Duodenal mucosa (tissue), 2 donors: Measurements from ENCODE around the gene BTBD9.
A peak's percentile ranks its signal among the peaks of the same experiment; 100 is the strongest.

Experiments used
- H3K27ac ChIP-seq: one replicate; pipeline ENCODE4 v1.7.0; 2013; ENCODE audit warnings: low read depth, low read length
- H3K27me3 ChIP-seq, 2 donors: one replicate each; pipeline ENCODE4 v1.7.0; 2013; ENCODE audit warnings: low read length in 2 of 2, control low read depth in 1 of 2; ENCODE audit not compliant: insufficient read depth in 2 of 2, control insufficient read depth in 1 of 2
- H3K36me3 ChIP-seq, 2 donors: one replicate each; pipeline ENCODE4 v1.7.0; 2013; ENCODE audit warnings: low read length in 2 of 2, control low read depth in 1 of 2; ENCODE audit not compliant: insufficient read depth in 2 of 2, control insufficient read depth in 1 of 2
- H3K4me1 ChIP-seq, 2 donors: one replicate each; pipeline ENCODE4 v1.7.0; 2013; ENCODE audit warnings: low read length in 2 of 2, control low read depth in 1 of 2; ENCODE audit not compliant: insufficient read depth in 2 of 2, control insufficient read depth in 1 of 2
- H3K4me3 ChIP-seq, 2 donors: one replicate each; pipeline ENCODE4 v1.7.0; 2013; ENCODE audit warnings: low read length in 2 of 2, low read depth in 1 of 2
- H3K9ac ChIP-seq, 2 donors: one replicate each; pipeline ENCODE4 v1.7.0; 2013; ENCODE audit warnings: low read length in 2 of 2, low read depth in 1 of 2
- H3K9me3 ChIP-seq, 2 donors: one replicate each; pipeline ENCODE4 v1.7.0; 2013; ENCODE audit warnings: low read length in 2 of 2, control low read depth in 1 of 2; ENCODE audit not compliant: control insufficient read depth in 1 of 2

The BTBD9 gene

DNA sequence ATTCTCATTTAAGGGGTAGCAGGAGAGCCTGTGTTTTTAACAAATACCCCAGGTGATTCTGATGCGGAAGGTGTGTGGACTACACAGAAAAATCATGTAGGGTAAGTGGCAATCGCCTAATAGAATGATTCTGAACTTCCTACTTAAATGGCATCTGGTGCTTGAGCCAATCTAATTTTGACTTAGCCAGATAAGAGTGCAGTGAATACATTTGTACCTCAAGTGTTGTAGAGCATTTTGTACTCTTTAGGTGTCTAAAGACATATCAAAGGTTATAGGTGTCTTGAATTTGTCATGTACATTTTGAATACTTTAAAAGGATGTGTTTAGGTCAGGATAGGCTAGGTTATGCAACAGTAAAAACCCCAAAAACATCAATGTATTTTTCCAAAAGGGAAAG is 10.0 kb upstream of the BTBD9 start:
- no peaks in the 10 kb centered on the region for H3K9me3 ChIP-seq
- H3K4me3 ChIP-seq: no peak overlapping the region
- no peaks in the 10 kb centered on the region for H3K4me1 ChIP-seq
- no peaks in the 10 kb centered on the region for H3K27me3 ChIP-seq
- no peak overlapping the region for H3K9ac ChIP-seq
- no peaks in the 10 kb centered on the region for H3K36me3 ChIP-seq
- H3K27ac ChIP-seq: no peak overlapping the region

DNA sequence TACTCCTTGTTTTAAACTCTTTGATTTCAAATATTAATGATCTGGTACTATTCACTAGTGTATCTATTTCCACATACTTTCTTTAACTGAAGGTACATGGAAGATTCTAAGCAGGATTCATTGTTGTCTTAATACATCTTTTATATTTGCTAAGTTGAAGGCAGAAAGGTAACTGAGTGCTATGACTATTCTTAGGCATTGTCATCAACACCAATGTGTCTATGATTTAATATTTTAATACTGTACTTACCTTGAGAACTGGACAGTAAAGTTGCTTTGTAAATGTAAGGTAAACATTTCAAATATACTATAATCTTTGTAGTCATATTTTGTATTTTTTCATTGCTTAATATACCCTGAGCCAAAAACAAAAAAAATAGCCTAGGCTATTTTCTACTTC is 8.9 kb upstream of the BTBD9 start:
- Histone ChIP-seq H3K4me1 (no peaks in the 10 kb centered on the region), H3K9me3 (no peaks in the 10 kb centered on the region), H3K27me3 (no peaks in the 10 kb centered on the region), H3K4me3 (no peak overlapping the region), H3K36me3 (no peaks in the 10 kb centered on the region), H3K9ac (no peak overlapping the region), H3K27ac (no peak overlapping the region)

DNA sequence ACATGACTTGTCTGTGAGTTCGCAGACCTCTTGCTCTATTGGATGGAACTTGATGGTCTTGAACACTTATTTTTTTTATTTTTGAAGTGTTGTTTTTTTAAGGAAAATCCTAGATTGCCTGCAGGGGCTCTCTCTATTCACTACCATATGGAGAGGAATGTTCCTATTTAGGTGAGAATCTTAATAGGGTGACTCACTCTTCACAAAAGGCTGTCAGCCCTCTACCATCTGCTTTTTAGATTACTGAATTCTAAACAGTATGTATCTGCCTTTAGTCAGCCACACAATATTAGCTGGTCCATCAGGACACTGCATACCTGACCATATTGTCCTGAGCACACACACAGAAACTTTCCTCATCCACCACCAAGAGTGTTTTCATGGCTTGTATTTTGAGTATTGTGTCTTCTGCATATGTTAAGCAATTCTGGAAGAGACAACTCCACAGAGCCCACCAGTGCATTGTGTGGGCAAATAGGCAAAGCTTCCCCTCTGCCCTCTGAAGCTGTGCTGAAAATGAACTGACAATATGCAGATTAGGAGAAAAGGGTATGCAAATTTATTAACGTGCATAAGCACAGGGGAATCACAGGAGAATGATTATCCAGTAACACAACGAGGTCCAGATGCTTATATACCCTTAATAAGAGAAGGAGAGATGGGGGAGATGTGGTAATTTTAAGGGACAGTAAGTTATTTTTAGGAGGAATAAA is 6.6 kb upstream of the BTBD9 start:
- H3K4me3 ChIP-seq: no peak overlapping the region
- H3K27me3 ChIP-seq: no peaks in the 10 kb centered on the region
- no peak overlapping the region for H3K9ac ChIP-seq
- H3K27ac ChIP-seq: no peak overlapping the region
- no peaks in the 10 kb centered on the region for H3K36me3 ChIP-seq
- H3K9me3 ChIP-seq: no peaks in the 10 kb centered on the region
- H3K4me1 ChIP-seq: no peaks in the 10 kb centered on the region

DNA sequence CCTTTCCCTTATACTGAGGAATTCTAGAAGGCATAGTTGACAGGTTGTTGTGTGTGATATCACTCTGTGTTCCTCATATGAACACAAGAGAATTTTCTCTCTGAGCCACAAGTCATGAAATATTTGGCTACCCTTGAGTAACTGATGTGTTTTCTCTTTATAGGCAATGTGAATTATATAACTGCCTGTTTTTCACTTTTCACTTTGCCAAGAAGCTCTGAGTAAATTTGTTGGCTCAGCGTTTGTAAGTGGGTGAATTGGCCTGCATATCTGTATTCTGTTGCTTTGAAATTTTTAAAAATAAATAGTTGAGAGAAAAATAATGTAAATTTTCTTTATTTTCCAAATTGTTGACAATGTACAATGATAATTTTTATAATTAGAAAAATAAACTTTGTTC is 5.2 kb upstream of the BTBD9 start:
- Histone ChIP-seq H3K4me3 (no peak overlapping the region), H3K9ac (no peak overlapping the region), H3K4me1 (peaks cover 10% of the 10 kb centered on the region in 2 donors), H3K36me3 (no peaks in the 10 kb centered on the region), H3K27ac (no peak overlapping the region), H3K27me3 (no peaks in the 10 kb centered on the region), H3K9me3 (no peaks in the 10 kb centered on the region)

DNA sequence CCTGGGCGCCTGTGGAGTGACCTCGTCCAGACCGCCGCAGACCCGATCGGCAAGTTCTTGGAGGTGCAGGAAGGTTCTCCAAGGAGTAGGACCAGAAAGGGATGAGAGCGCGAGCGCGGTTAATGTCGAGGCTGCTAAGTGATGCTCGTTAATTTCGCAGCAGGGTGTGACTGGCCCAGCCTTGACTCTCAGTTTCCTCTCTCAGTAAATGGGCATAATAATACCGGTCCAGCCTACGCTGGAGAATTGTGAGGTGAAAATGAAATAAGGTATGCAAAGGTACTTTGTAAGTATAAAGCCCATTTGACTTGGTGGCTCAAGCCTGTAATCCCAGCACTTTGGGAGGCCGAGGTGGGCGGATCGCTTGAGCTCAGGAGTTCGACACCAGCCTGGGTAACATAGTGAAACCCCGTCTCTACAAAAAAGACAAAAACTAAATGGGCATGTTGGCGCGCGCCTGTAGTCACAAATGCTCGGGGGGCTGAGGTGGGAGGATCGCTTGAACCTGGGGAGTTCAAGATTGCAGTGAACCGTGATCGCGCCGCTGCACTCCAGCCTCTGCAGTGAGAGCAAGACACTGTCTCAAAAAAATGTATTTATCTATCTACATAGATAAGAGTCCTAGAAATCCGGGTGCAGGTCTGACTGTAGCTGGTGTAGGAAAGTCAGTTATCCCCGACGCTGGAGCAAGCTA is 634 bp upstream of the BTBD9 start:
- Histone ChIP-seq H3K4me3 (peak overlapping the region; percentile 98 to 99), H3K9me3 (no peaks in the 10 kb centered on the region), H3K36me3 (no peaks in the 10 kb centered on the region), H3K9ac (peak overlapping the region; percentile 86 to 89), H3K27ac (peak overlapping the region; percentile 89), H3K27me3 (no peaks in the 10 kb centered on the region), H3K4me1 (peaks cover 35 to 40% of the 10 kb centered on the region in 2 donors)

DNA sequence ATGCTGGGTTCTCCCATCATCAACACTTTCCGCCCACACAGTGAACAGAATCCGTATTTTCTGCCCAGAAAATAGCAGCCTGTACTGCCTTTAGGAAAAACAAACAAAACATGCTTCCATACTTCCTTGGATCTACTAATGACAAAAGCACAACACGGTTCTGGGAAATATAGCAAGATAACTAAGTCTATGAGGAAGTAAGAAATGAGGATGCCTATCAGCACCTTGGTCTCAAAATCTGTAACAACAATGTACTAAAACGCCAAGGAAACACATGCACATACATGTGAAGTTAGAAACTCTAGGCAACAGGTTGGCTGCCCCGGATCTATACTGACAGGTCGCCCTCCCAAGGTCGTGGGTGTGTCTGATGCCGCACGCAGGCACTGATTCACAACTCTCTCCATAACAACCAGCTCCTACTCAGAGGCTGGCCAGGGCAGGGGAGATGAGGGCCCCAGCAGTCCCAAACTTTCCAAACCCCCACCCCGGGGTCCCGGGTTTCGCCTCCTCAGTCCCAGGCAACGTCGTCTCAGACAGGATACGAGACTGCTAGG is 710 bp downstream of the BTBD9 start:
- Histone ChIP-seq H3K36me3 (no peaks in the 10 kb centered on the region), H3K4me1 (peaks cover 35 to 52% of the 10 kb centered on the region in 2 donors), H3K27ac (peak overlapping the region; percentile 89), H3K9me3 (no peaks in the 10 kb centered on the region), H3K4me3 (peak overlapping the region; percentile 98 to 99), H3K27me3 (no peaks in the 10 kb centered on the region), H3K9ac (peak overlapping the region; percentile 86 to 89)

DNA sequence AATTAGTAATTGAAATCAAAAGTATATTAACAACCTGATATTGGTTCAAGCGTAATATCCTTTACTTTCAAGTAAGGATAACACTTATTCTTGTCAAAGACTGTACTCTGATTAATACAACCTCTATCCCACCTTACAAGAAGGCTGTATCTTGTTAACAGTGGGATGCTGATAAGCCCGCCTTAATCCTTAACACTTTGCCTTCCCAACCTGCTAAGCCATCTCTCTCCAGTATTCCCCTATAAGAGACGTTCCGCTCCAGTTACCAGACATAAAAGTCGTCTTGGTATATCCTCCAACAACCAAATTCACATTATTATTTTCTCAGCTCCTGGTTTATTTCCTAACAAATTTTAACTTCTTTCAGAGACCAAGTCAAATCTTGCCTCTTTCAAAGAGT is 2.0 kb downstream of the BTBD9 start:
- Histone ChIP-seq H3K4me1 (peaks cover 35 to 59% of the 10 kb centered on the region in 2 donors), H3K36me3 (no peaks in the 10 kb centered on the region), H3K9me3 (no peaks in the 10 kb centered on the region), H3K27me3 (no peaks in the 10 kb centered on the region), H3K9ac (no peak overlapping the region), H3K4me3 (no peak overlapping the region), H3K27ac (no peak overlapping the region)

DNA sequence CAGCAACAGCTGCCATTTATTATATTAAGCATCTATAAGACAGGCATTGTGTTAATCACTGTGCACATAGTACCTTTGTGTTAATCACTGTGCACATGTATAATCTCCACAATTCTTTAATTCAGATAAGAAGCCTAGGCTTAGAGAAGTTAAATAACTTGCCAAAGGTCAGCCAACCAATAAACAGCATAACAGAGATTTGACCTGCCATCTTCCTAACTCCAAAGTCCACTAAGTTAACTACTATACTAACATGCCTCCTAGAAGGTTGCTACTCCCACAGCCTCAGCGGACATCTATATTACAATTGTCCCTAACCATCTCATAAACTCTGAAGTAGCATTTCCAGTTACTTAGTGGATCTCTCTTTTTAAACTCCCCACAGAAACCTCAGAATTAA is 3.7 kb downstream of the BTBD9 start:
- H3K4me1 ChIP-seq: peaks cover 35 to 57% of the 10 kb centered on the region in 2 donors
- no peak overlapping the region for H3K27ac ChIP-seq
- no peak overlapping the region for H3K9ac ChIP-seq
- no peaks in the 10 kb centered on the region for H3K36me3 ChIP-seq
- H3K4me3 ChIP-seq: no peak overlapping the region
- H3K27me3 ChIP-seq: no peaks in the 10 kb centered on the region
- no peaks in the 10 kb centered on the region for H3K9me3 ChIP-seq

DNA sequence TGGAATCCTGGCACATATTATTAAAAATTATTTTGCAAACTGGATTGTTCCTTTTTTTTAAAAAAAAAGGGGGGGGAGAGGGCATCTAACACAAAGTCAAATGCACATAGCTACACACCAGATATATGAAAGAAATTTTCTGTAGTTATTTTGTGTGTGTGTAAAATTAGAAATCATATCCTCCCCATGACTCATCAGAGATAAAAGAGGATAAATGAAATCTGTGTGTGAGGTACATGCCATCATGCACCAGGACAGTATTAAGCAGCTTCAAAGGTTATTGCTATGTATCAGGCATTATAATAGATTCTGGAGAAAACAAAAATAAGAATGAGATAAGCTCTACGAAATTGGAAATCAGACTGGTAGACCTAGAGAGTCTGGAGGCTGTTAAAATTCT is 5.2 kb downstream of the BTBD9 start:
- no peak overlapping the region for H3K27ac ChIP-seq
- no peaks in the 10 kb centered on the region for H3K9me3 ChIP-seq
- H3K9ac ChIP-seq: no peak overlapping the region
- H3K27me3 ChIP-seq: no peaks in the 10 kb centered on the region
- no peaks in the 10 kb centered on the region for H3K36me3 ChIP-seq
- no peak overlapping the region for H3K4me3 ChIP-seq
- H3K4me1 ChIP-seq: peaks cover 25 to 49% of the 10 kb centered on the region in 2 donors

DNA sequence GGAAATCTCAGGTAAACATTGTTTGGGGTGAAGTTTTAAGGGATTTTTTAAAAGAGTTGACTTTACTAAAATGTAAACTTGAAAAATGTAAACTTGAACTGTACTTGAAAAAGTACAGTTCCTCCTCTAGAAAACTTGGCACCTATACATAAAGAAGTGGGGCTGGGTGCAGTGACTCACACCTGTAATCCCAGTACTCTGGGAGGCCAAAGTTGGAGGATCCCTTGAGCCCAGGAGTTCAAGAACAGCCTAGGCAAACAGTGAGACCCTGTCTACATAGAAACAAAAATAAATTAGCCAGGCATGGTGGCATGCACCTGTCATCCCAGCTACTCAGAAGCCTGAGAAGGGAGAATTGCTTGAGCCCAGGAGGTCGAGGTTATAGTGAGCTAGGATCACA is 7.2 kb downstream of the BTBD9 start:
- no peaks in the 10 kb centered on the region for H3K36me3 ChIP-seq
- H3K9ac ChIP-seq: no peak overlapping the region
- H3K27me3 ChIP-seq: no peaks in the 10 kb centered on the region
- H3K4me3 ChIP-seq: no peak overlapping the region
- H3K4me1 ChIP-seq: peaks cover 15 to 34% of the 10 kb centered on the region in 2 donors
- no peak overlapping the region for H3K27ac ChIP-seq
- no peaks in the 10 kb centered on the region for H3K9me3 ChIP-seq
